NCI-H1436 (cell line): ENCODE data around the gene DUSP9.
"Not testable (repeated sequence)": the region's sequence is repeated elsewhere in the genome, so short reads cannot be mapped to it uniquely, and the experiment has no call there.

ENCODE experiments used
- DNase-seq: peaks from one replicate; lab custom pipeline; 2025; lab: John Stamatoyannopoulos, UW

Gene DUSP9

GRCh38 chrX:153646620-153647373 is at the start of gene DUSP9:
DUSP9 (plus strand) TSS chrX:153647203; CDS start chrX:153647954, 751 bp downstream.
- no peak for DNase-seq

GRCh38 chrX:153598541-153599191 is 48.3 kb upstream of the DUSP9 start, which contains the start of gene CCNQ:
CCNQ (minus strand) TSS chrX:153599139; CDS start chrX:153599073, 66 bp downstream.
- no peak for DNase-seq

- DNase-seq, result peak; percentile 94
Observed at GRCh38 chrX:153599192-153600031, 47.6 kb upstream of the DUSP9 start.

GRCh38 chrX:153600032-153600373 is 47.0 kb upstream of the DUSP9 start:
- no peak for DNase-seq

GRCh38 chrX:153600921-153601320 is 46.1 kb upstream of the DUSP9 start:
- DNase-seq, result no peak

- no peak for DNase-seq
Observed at GRCh38 chrX:153601511-153602110, 45.4 kb upstream of the DUSP9 start.

- DNase-seq, result no peak
Observed at GRCh38 chrX:153602601-153603000, 44.4 kb upstream of the DUSP9 start.

GRCh38 chrX:153603131-153603656 is 43.8 kb upstream of the DUSP9 start:
- DNase-seq, result no peak

GRCh38 chrX:153604666-153605380 is 42.2 kb upstream of the DUSP9 start:
- not testable (repeated sequence) for DNase-seq

- no peak for DNase-seq
Observed at GRCh38 chrX:153606503-153606902, 40.5 kb upstream of the DUSP9 start.

- no peak for DNase-seq
Observed at GRCh38 chrX:153608376-153608775, 38.6 kb upstream of the DUSP9 start.

- no peak for DNase-seq
Observed at GRCh38 chrX:153608806-153609205, 38.2 kb upstream of the DUSP9 start.

- DNase-seq, result peak; percentile 71
Observed at GRCh38 chrX:153609917-153610835, 36.8 kb upstream of the DUSP9 start.

- no peak for DNase-seq
Observed at GRCh38 chrX:153610836-153611213, 36.2 kb upstream of the DUSP9 start.

GRCh38 chrX:153611298-153612095 is 35.5 kb upstream of the DUSP9 start:
- DNase-seq, result no peak

GRCh38 chrX:153612413-153612812 is 34.6 kb upstream of the DUSP9 start:
- no peak for DNase-seq

GRCh38 chrX:153614818-153615217 is 32.2 kb upstream of the DUSP9 start:
- DNase-seq, result no peak

GRCh38 chrX:153620576-153620975 is 26.4 kb upstream of the DUSP9 start:
- DNase-seq, result no peak

GRCh38 chrX:153621949-153622598 is 24.9 kb upstream of the DUSP9 start:
- DNase-seq, result no peak
